Panc1 (cell line): Measurements from ENCODE around the gene C12orf57.

Source experiments
- POLR2AphosphoS5 ChIP-seq: IDR thresholded peaks from 2 replicates; pipeline ENCODE4 v1.6.1; 2012; ENCODE audit warnings: mild to moderate bottlenecking, low read depth, low read length, moderate library complexity
- SIN3A ChIP-seq: IDR thresholded peaks from 2 replicates; pipeline ENCODE4 v1.6.1; 2012; ENCODE audit warnings: low read depth, mild to moderate bottlenecking, low read length, moderate library complexity, borderline replicate concordance; ENCODE audit not compliant: insufficient read depth
- TCF7L2 ChIP-seq: IDR thresholded peaks from 2 replicates; pipeline ENCODE4 v1.6.1; 2011; ENCODE audit warnings: mild to moderate bottlenecking, low read depth, low read length, inconsistent platforms
- TF ChIP-seq, protein P1 (sequence below): fragments of 450-650 bp; IDR thresholded peaks from 2 replicates; pipeline ENCODE4 v1.5.1; 2017; ENCODE audit warnings: mild to moderate bottlenecking

DNA sequence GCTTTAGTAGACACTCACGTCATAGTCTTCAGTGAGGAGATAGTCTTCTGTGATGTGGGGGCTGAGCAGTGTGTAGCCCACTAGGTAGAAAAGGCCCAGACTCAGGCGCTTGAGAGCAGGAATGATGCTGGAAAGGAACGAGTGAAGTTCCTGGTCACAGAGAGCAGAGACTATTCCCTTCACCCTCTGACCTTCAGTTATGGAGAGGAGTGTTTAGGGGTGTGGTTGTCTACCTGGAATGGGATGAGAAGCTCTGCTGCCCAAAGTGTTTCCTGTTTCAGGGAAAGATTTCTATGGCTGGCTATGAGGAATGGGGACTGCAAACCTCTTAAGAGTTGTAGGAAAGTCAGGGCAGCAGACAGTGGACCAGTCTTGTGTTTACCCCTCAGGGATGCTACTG, 35.6 kb downstream of the C12orf57 start:
- TF ChIP-seq POLR2AphosphoS5 (no peak), SIN3A (no peak), TCF7L2 (no peak)
- TF ChIP-seq, protein P1, sequence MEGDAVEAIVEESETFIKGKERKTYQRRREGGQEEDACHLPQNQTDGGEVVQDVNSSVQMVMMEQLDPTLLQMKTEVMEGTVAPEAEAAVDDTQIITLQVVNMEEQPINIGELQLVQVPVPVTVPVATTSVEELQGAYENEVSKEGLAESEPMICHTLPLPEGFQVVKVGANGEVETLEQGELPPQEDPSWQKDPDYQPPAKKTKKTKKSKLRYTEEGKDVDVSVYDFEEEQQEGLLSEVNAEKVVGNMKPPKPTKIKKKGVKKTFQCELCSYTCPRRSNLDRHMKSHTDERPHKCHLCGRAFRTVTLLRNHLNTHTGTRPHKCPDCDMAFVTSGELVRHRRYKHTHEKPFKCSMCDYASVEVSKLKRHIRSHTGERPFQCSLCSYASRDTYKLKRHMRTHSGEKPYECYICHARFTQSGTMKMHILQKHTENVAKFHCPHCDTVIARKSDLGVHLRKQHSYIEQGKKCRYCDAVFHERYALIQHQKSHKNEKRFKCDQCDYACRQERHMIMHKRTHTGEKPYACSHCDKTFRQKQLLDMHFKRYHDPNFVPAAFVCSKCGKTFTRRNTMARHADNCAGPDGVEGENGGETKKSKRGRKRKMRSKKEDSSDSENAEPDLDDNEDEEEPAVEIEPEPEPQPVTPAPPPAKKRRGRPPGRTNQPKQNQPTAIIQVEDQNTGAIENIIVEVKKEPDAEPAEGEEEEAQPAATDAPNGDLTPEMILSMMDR = no peak
